Measurements from ENCODE around the gene CCER1. TPM values are rescaled to one million over a fixed set of nuclear protein-coding genes. Genes with fewer than 3 reads are reported as not detected.

The CCER1 gene
- total RNA-seq, 1 experiment from 2014 or later, result not detected

DNA sequence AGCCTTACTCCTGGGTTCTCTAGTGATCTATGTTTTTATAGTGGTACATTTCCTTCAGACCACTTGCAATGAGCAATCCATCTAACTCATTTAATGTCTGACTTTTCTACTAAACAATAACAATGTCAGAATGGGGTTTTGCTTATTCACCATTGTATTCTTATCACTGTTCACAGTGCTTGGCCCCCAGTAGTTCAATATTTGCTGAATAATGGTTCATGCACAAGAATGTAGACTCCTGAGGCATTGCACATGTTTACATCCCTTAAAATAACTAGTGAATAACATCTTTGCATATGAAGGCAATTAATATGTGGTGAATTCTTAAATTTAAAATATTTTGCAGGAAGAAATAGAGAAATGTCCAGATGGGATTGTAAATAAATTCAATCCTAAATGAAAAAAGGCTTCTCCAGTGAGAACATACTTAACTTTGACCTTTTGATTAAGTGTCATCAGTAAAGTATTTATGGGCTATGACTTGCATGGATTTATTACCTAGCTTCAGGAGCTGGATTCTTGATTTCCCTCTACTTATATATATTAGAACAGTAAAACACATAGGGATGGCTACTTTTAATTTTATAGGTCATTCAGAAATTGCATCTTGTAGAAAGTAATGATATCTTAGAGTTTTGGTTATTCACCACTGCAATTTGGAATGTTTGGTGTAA is 3.4 kb downstream of the CCER1 start:
- Mint-ChIP-seq H3K9me3 (ENCODE audit: unreplicated experiment) (no peaks in the 10 kb centered on the region), H3K36me3 (ENCODE audit: insufficient read depth, unreplicated experiment) (no peaks in the 10 kb centered on the region), H3K27me3 (ENCODE audit: insufficient read depth, unreplicated experiment) (no peaks in the 10 kb centered on the region), H3K27ac (ENCODE audit: low read depth, unreplicated experiment) (no peak overlapping the region), H3K4me1 (ENCODE audit: insufficient read depth, unreplicated experiment) (no peaks in the 10 kb centered on the region), H3K4me3 (ENCODE audit: unreplicated experiment) (no peak overlapping the region)
- intact Hi-C loops (cut with micrococcal nuclease), result no loop called here
- BruUV-seq (replicated peaks), result no TSS peak
- ChIA-PET POLR2A (no interaction called here), CTCF (interaction anchor here (0.6 to 0.7 kb wide), 4 partner anchors 8 to 1538 kb away, joined by 3 to 6 read pairs (median 4); no protein-coding TSS in a partner anchor)
- no peak for TF ChIP-seq CTCF (IDR thresholded peaks at IDR 0.05; ENCODE audit: unreplicated experiment)
- no peak for DNase-seq (ENCODE audit: unreplicated experiment)

GRCh38 chr12:90947869-90948268 is 7.1 kb downstream of the CCER1 start:
- POLR2A ChIA-PET, result interaction anchor here (0.6 kb wide), 1 partner anchor 26 kb away, joined by 3 read pairs; no protein-coding TSS in a partner anchor

GRCh38 chr12:90945070-90945649 is 9.8 kb downstream of the CCER1 start:
- ChIA-PET CTCF (interaction anchor here (0.6 to 2.7 kb wide), 13 partner anchors 13 to 1333 kb away, joined by 3 to 21 read pairs (median 3); no protein-coding TSS in a partner anchor), POLR2A (interaction anchor here (1.5 kb wide), 1 partner anchor 14 kb away, joined by 3 read pairs; no protein-coding TSS in a partner anchor)
- TF ChIP-seq CTCF (IDR thresholded peaks at IDR 0.05; ENCODE audit: unreplicated experiment), result no peak
- no peaks in the 10 kb centered on the region for H3K27me3 Mint-ChIP-seq (ENCODE audit: insufficient read depth, unreplicated experiment)
- DNase-seq (ENCODE audit: unreplicated experiment), result peak; percentile 34
- no peak overlapping the region for H3K27ac Mint-ChIP-seq (ENCODE audit: low read depth, unreplicated experiment)
- H3K4me1 Mint-ChIP-seq (ENCODE audit: insufficient read depth, unreplicated experiment), result no peaks in the 10 kb centered on the region
- intact Hi-C loops (cut with micrococcal nuclease), result loop anchor here (1.0 kb wide), 1 partner anchor 410 kb away; no protein-coding TSS in a partner anchor
- no TSS peak for BruUV-seq (replicated peaks)
- H3K4me3 Mint-ChIP-seq (ENCODE audit: unreplicated experiment), result no peak overlapping the region
- H3K9me3 Mint-ChIP-seq (ENCODE audit: unreplicated experiment), result no peaks in the 10 kb centered on the region
- H3K36me3 Mint-ChIP-seq (ENCODE audit: insufficient read depth, unreplicated experiment), result no peaks in the 10 kb centered on the region

More at GRCh38 chr12:90947869-90948268, 7.1 kb downstream of the CCER1 start:
- no peak for DNase-seq (ENCODE audit: unreplicated experiment)
- Mint-ChIP-seq H3K36me3 (ENCODE audit: insufficient read depth, unreplicated experiment) (no peaks in the 10 kb centered on the region), H3K4me1 (ENCODE audit: insufficient read depth, unreplicated experiment) (no peaks in the 10 kb centered on the region), H3K27me3 (ENCODE audit: insufficient read depth, unreplicated experiment) (no peaks in the 10 kb centered on the region), H3K27ac (ENCODE audit: low read depth, unreplicated experiment) (no peak overlapping the region), H3K4me3 (ENCODE audit: unreplicated experiment) (no peak overlapping the region), H3K9me3 (ENCODE audit: unreplicated experiment) (no peaks in the 10 kb centered on the region)
- CTCF ChIA-PET, result interaction anchor here (0.8 to 1.3 kb wide), 3 partner anchors 11 to 423 kb away, joined by 3 to 5 read pairs (median 3); no protein-coding TSS in a partner anchor
- no peak for TF ChIP-seq CTCF (IDR thresholded peaks at IDR 0.05; ENCODE audit: unreplicated experiment)
- no TSS peak for BruUV-seq (replicated peaks)
- intact Hi-C loops (cut with micrococcal nuclease), result no loop called here

GRCh38 chr12:90943255-90943654 is 11.7 kb downstream of the CCER1 start:
- Mint-ChIP-seq H3K27me3 (ENCODE audit: insufficient read depth, unreplicated experiment) (no peaks in the 10 kb centered on the region), H3K36me3 (ENCODE audit: insufficient read depth, unreplicated experiment) (no peaks in the 10 kb centered on the region), H3K4me3 (ENCODE audit: unreplicated experiment) (no peak overlapping the region), H3K9me3 (ENCODE audit: unreplicated experiment) (no peaks in the 10 kb centered on the region), H3K27ac (ENCODE audit: low read depth, unreplicated experiment) (no peak overlapping the region), H3K4me1 (ENCODE audit: insufficient read depth, unreplicated experiment) (peaks cover 3% of the 10 kb centered on the region)
- DNase-seq (ENCODE audit: unreplicated experiment), result no peak
- ChIA-PET CTCF (interaction anchor here (0.6 to 3.2 kb wide), 10 partner anchors 8 to 1400 kb away, joined by 3 to 13 read pairs (median 4); no protein-coding TSS in a partner anchor), POLR2A (no interaction called here)
- TF ChIP-seq CTCF (IDR thresholded peaks at IDR 0.05; ENCODE audit: unreplicated experiment), result no peak
- intact Hi-C loops (cut with micrococcal nuclease), result loop anchor here (5.0 kb wide), 1 partner anchor 931 kb away; no protein-coding TSS in a partner anchor
- no TSS peak for BruUV-seq (replicated peaks)
